ENCODE data around the gene RENBP. TPM values are rescaled to one million over a fixed set of nuclear protein-coding genes. Genes with fewer than 3 reads are reported as not detected.

RENBP gene
- total and polyA plus RNA-seq, 9 of the 15 experiments (the other 6 are each of a cell fraction or from before 2014, with no cell fraction given): 0.07 to 14.8 (median 10.6) TPM; not detected in 1

- TF ChIP-seq FOXP4 (CRISPR knock-in tag; IDR thresholded peaks at IDR 0.05; ENCODE audit: borderline replicate concordance) (no peak), RFX1 (IDR thresholded peaks at IDR 0.05) (no peak), LARP7 (IDR thresholded peaks at IDR 0.05) (no peak), HDGF (IDR thresholded peaks at IDR 0.05) (no peak), NR0B1 (IDR thresholded peaks at IDR 0.05; ENCODE audit: partially characterized antibody) (no peak), CBFB (CRISPR knock-in tag; IDR thresholded peaks at IDR 0.05) (no peak), BACH1 (tag; IDR thresholded peaks at IDR 0.05) (no peak), ZHX1 (conservative IDR thresholded peaks at IDR 0.05; ENCODE audit: low read length) (no peak), KDM2B (CRISPR knock-in tag; IDR thresholded peaks at IDR 0.05) (peak; percentile 16; the same call in 1 of the 2 replicates), NR4A1 (CRISPR knock-in tag; IDR thresholded peaks at IDR 0.05) (no peak), NR4A1 (tag; IDR thresholded peaks at IDR 0.05) (0 out of 2 replicates have a peak, but pooled peaks have one; percentile 34), ZNF766 (CRISPR knock-in tag; conservative IDR thresholded peaks at IDR 0.05) (no peak), CREB3 (tag; conservative IDR thresholded peaks at IDR 0.05; ENCODE audit: low read depth) (no peak), ZBTB5 (IDR thresholded peaks at IDR 0.05) (no peak), PATZ1 (CRISPR knock-in tag; IDR thresholded peaks at IDR 0.05; ENCODE audit: borderline replicate concordance) (no peak), CREBBP (IDR thresholded peaks at IDR 0.05; ENCODE audit: low read depth, low read length) (no peak)
Measured at GRCh38 chrX:153927922-153928760, 16.3 kb downstream of the RENBP start (continued).
